ENCODE results near the gene AHRR. TPM values are rescaled to one million over a fixed set of nuclear protein-coding genes. Genes with fewer than 3 reads are reported as not detected.
"Not testable (repeated sequence)": the region's sequence is repeated elsewhere in the genome, so short reads cannot be mapped to it uniquely, and the experiment has no call there.

AHRR gene
- total and polyA plus RNA-seq, 4 donors: 2.8 to 5.5 (median 3.8) TPM

- H3K9me3 ChIP-seq (ENCODE audit: control insufficient read depth, insufficient read depth, low read length): no peaks in the 10 kb centered on the region
- WGBS (ENCODE audit: insufficient coverage): 92% methylated on average over 27 of the region's 27 CpGs
- no peaks in the 10 kb centered on the region for H3K27me3 ChIP-seq (ENCODE audit: control insufficient read depth, insufficient read depth, low read length)
These were observed 161.0 kb downstream of the AHRR start for GRCh38 chr5:482506-482905.

GRCh38 chr5:483011-483410, 161.5 kb downstream of the AHRR start:
- 95% methylated on average over 26 of the region's 26 CpGs for whole genome bisulfite sequencing (ENCODE audit: insufficient coverage)
- no peaks in the 10 kb centered on the region for H3K9me3 ChIP-seq (ENCODE audit: control insufficient read depth, insufficient read depth, low read length)
- no peak overlapping the region for H3K27ac ChIP-seq (ENCODE audit: low read depth, low read length)
- H3K4me3 ChIP-seq (ENCODE audit: low read depth, low read length): no peak overlapping the region
- no peaks in the 10 kb centered on the region for H3K27me3 ChIP-seq (ENCODE audit: control insufficient read depth, insufficient read depth, low read length)
- no peak for DNase-seq (ENCODE audit: low read depth in 4 of 6, low spot score in 6 of 6)
- H3K36me3 ChIP-seq (ENCODE audit: control insufficient read depth, insufficient read depth, low read length): peaks cover 23% of the 10 kb centered on the region
- H3K4me1 ChIP-seq (ENCODE audit: control insufficient read depth, insufficient read depth, low read length): no peaks in the 10 kb centered on the region

More at GRCh38 chr5:482506-482905, 161.0 kb downstream of the AHRR start:
- no peak overlapping the region for H3K4me3 ChIP-seq (ENCODE audit: low read depth, low read length)
- H3K36me3 ChIP-seq (ENCODE audit: control insufficient read depth, insufficient read depth, low read length): peaks cover 27% of the 10 kb centered on the region
- no peak overlapping the region for H3K27ac ChIP-seq (ENCODE audit: low read depth, low read length)
- H3K4me1 ChIP-seq (ENCODE audit: control insufficient read depth, insufficient read depth, low read length): no peaks in the 10 kb centered on the region
- DNase-seq (ENCODE audit: low read depth in 4 of 6, low spot score in 6 of 6): no peak

- peaks cover 17% of the 10 kb centered on the region for H3K36me3 ChIP-seq (ENCODE audit: control insufficient read depth, insufficient read depth, low read length)
- H3K4me1 ChIP-seq (ENCODE audit: control insufficient read depth, insufficient read depth, low read length): no peaks in the 10 kb centered on the region
- no peak overlapping the region for H3K27ac ChIP-seq (ENCODE audit: low read depth, low read length)
- no peaks in the 10 kb centered on the region for H3K9me3 ChIP-seq (ENCODE audit: control insufficient read depth, insufficient read depth, low read length)
- WGBS (ENCODE audit: insufficient coverage): 88% methylated on average over 27 of the region's 34 CpGs
- H3K27me3 ChIP-seq (ENCODE audit: control insufficient read depth, insufficient read depth, low read length): no peaks in the 10 kb centered on the region
- no peak overlapping the region for H3K4me3 ChIP-seq (ENCODE audit: low read depth, low read length)
- DNase-seq (ENCODE audit: low read depth in 4 of 6, low spot score in 6 of 6): no peak
These were observed 162.1 kb downstream of the AHRR start for GRCh38 chr5:483434-484140.

GRCh38 chr5:484556-484955, 163.0 kb downstream of the AHRR start:
- Histone ChIP-seq H3K4me1 (ENCODE audit: control insufficient read depth, insufficient read depth, low read length) (peaks cover 5% of the 10 kb centered on the region), H3K4me3 (ENCODE audit: low read depth, low read length) (no peak overlapping the region), H3K27me3 (ENCODE audit: control insufficient read depth, insufficient read depth, low read length) (no peaks in the 10 kb centered on the region), H3K36me3 (ENCODE audit: control insufficient read depth, insufficient read depth, low read length) (peaks cover 8% of the 10 kb centered on the region), H3K9me3 (ENCODE audit: control insufficient read depth, insufficient read depth, low read length) (no peaks in the 10 kb centered on the region), H3K27ac (ENCODE audit: low read depth, low read length) (no peak overlapping the region)
- DNase-seq (ENCODE audit: low read depth in 4 of 6, low spot score in 6 of 6): no peak
- WGBS (ENCODE audit: insufficient coverage): 90% methylated on average over 23 of the region's 24 CpGs

- WGBS (ENCODE audit: insufficient coverage): 84% methylated on average over 29 of the region's 29 CpGs
These were observed 163.8 kb downstream of the AHRR start for GRCh38 chr5:485113-485945.

GRCh38 chr5:485946-486491, 164.5 kb downstream of the AHRR start:
- H3K36me3 ChIP-seq (ENCODE audit: control insufficient read depth, insufficient read depth, low read length): peaks cover 2% of the 10 kb centered on the region
- no peak overlapping the region for H3K27ac ChIP-seq (ENCODE audit: low read depth, low read length)
- peaks cover 5% of the 10 kb centered on the region for H3K4me1 ChIP-seq (ENCODE audit: control insufficient read depth, insufficient read depth, low read length)
- no peak overlapping the region for H3K4me3 ChIP-seq (ENCODE audit: low read depth, low read length)
- no peak for DNase-seq (ENCODE audit: low read depth in 4 of 6, low spot score in 6 of 6)
- no peaks in the 10 kb centered on the region for H3K9me3 ChIP-seq (ENCODE audit: control insufficient read depth, insufficient read depth, low read length)
- 58% methylated on average over 16 of the region's 23 CpGs for whole genome bisulfite sequencing (ENCODE audit: insufficient coverage)
- no peaks in the 10 kb centered on the region for H3K27me3 ChIP-seq (ENCODE audit: control insufficient read depth, insufficient read depth, low read length)

More at GRCh38 chr5:485113-485945, 163.8 kb downstream of the AHRR start:
- peaks cover 2% of the 10 kb centered on the region for H3K36me3 ChIP-seq (ENCODE audit: control insufficient read depth, insufficient read depth, low read length)
- no peak overlapping the region for H3K4me3 ChIP-seq (ENCODE audit: low read depth, low read length)
- no peak for DNase-seq (ENCODE audit: low read depth in 4 of 6, low spot score in 6 of 6)
- peaks cover 5% of the 10 kb centered on the region for H3K4me1 ChIP-seq (ENCODE audit: control insufficient read depth, insufficient read depth, low read length)
- no peaks in the 10 kb centered on the region for H3K27me3 ChIP-seq (ENCODE audit: control insufficient read depth, insufficient read depth, low read length)
- H3K9me3 ChIP-seq (ENCODE audit: control insufficient read depth, insufficient read depth, low read length): no peaks in the 10 kb centered on the region
- no peak overlapping the region for H3K27ac ChIP-seq (ENCODE audit: low read depth, low read length)

GRCh38 chr5:486597-486996, 165.1 kb downstream of the AHRR start:
- not testable (repeated sequence) for H3K9me3 ChIP-seq (ENCODE audit: control insufficient read depth, insufficient read depth, low read length); H3K4me3 ChIP-seq (ENCODE audit: low read depth, low read length); H3K27me3 ChIP-seq (ENCODE audit: control insufficient read depth, insufficient read depth, low read length); H3K4me1 ChIP-seq (ENCODE audit: control insufficient read depth, insufficient read depth, low read length); H3K36me3 ChIP-seq (ENCODE audit: control insufficient read depth, insufficient read depth, low read length); DNase-seq (ENCODE audit: low read depth in 4 of 6, low spot score in 6 of 6); H3K27ac ChIP-seq (ENCODE audit: low read depth, low read length)
- WGBS (ENCODE audit: insufficient coverage): 98% methylated on average over 13 of the region's 22 CpGs

Other genes starting within 250 kb of the AHRR start
- 10 to 100 TPM in 1 of 2 donors, 1 to 10 TPM in 1; 4.2 to 11.6 TPM for gene PLEKHG4B, start 229.5 kb upstream of the AHRR start, total RNA-seq
- 10 to 100 TPM; 15.7 to 18.2 TPM for gene PLEKHG4B, start 229.5 kb upstream of the AHRR start, polyA plus RNA-seq (ENCODE audit: insufficient read length in 2 of 2)
- under 1 TPM; 0.39 to 0.50 TPM for gene LRRC14B, start 130.2 kb upstream of the AHRR start, total RNA-seq
- gene LRRC14B, start 130.2 kb upstream of the AHRR start, polyA plus RNA-seq (ENCODE audit: insufficient read length in 2 of 2): 1 to 10 TPM; 1.7 to 2.7 TPM
- gene CCDC127, start 103.6 kb upstream of the AHRR start, total RNA-seq: 1 to 10 TPM; 7.8 to 8.9 TPM
- gene CCDC127, start 103.6 kb upstream of the AHRR start, polyA plus RNA-seq (ENCODE audit: insufficient read length in 2 of 2): 10 to 100 TPM; 16.4 to 21.0 TPM
- gene SDHA, start 103.4 kb upstream of the AHRR start, total RNA-seq: 100 to 1,000 TPM; 113 to 127 TPM
- gene SDHA, start 103.4 kb upstream of the AHRR start, polyA plus RNA-seq (ENCODE audit: insufficient read length in 2 of 2): 100 to 1,000 TPM; 144 to 166 TPM
- gene PDCD6, start 50.1 kb upstream of the AHRR start, total RNA-seq: 100 to 1,000 TPM in 1 of 2 donors, 10 to 100 TPM in 1; 85.2 to 160 TPM
- gene PDCD6, start 50.1 kb upstream of the AHRR start, polyA plus RNA-seq (ENCODE audit: insufficient read length in 2 of 2): 100 to 1,000 TPM; 140 to 151 TPM
- 10 to 100 TPM; 29.7 to 44.2 TPM for gene EXOC3, start 121.5 kb downstream of the AHRR start, total RNA-seq
- 10 to 100 TPM; 61.8 to 68.6 TPM for gene EXOC3, start 121.5 kb downstream of the AHRR start, polyA plus RNA-seq (ENCODE audit: insufficient read length in 2 of 2)
- 1 to 10 TPM; 2.3 to 3.1 TPM for gene SLC9A3, start 202.7 kb downstream of the AHRR start, total RNA-seq
- 1 to 10 TPM; 5.6 to 7.2 TPM for gene SLC9A3, start 202.7 kb downstream of the AHRR start, polyA plus RNA-seq (ENCODE audit: insufficient read length in 2 of 2)

Measured in spinal cord (tissue), 10 donors.